KMS-11 (cell line): Measurements from ENCODE around the gene SLCO4A1.

Experiments used
- H2AFZ ChIP-seq: fragments of 200-600 bp; sonication (generic); 2 replicates; pipeline ENCODE4 v1.6.1; 2016; ENCODE audit warnings: antibody characterized with exemption, mixed run types, low read depth
- H3K27ac ChIP-seq: fragments of 200-600 bp; sonication (generic); 2 replicates; pipeline ENCODE4 v1.6.1; 2016; ENCODE audit warnings: mild to moderate bottlenecking, mixed run types
- H3K27me3 ChIP-seq: fragments of 200-600 bp; sonication (generic); 2 replicates; pipeline ENCODE4 v1.6.1; 2017; ENCODE audit warnings: mild to moderate bottlenecking, low read depth, mixed run types, moderate library complexity; ENCODE audit not compliant: insufficient read depth
- H3K36me3 ChIP-seq: fragments of 200-600 bp; sonication (generic); 2 replicates; pipeline ENCODE4 v1.6.1; 2017; ENCODE audit warnings: mild to moderate bottlenecking, mixed run types; ENCODE audit not compliant: insufficient read depth
- H3K4me1 ChIP-seq: fragments of 200-600 bp; sonication (generic); 2 replicates; pipeline ENCODE4 v1.6.1; 2016; ENCODE audit warnings: mild to moderate bottlenecking, low read depth, mixed run types; ENCODE audit not compliant: poor library complexity, severe bottlenecking
- H3K4me2 ChIP-seq: fragments of 200-600 bp; sonication (generic); 2 replicates; pipeline ENCODE4 v1.7.0; 2016; ENCODE audit warnings: mild to moderate bottlenecking, mixed run types
- H3K4me3 ChIP-seq: fragments of 200-600 bp; sonication (generic); IDR thresholded peaks from 2 replicates; pipeline ENCODE4 v1.6.1; 2017; ENCODE audit warnings: low read depth, low read length, mixed read lengths; ENCODE audit not compliant: insufficient read depth
- H3K79me2 ChIP-seq: fragments of 200-600 bp; sonication (generic); 2 replicates; pipeline ENCODE4 v1.6.1; 2016; ENCODE audit warnings: low read depth, mixed run types; ENCODE audit not compliant: insufficient read depth
- H3K9ac ChIP-seq: fragments of 200-600 bp; sonication (generic); 2 replicates; pipeline ENCODE4 v1.6.1; 2016; ENCODE audit warnings: mild to moderate bottlenecking, mixed run types
- H4K20me1 ChIP-seq: fragments of 200-600 bp; sonication (generic); 2 replicates; pipeline ENCODE4 v1.6.1; 2016; ENCODE audit warnings: mild to moderate bottlenecking, mixed run types; ENCODE audit not compliant: insufficient read depth
- TF ChIP-seq, protein P1 (sequence below): fragments of 200-600 bp; sonication (generic); conservative IDR thresholded peaks from 2 replicates; pipeline ENCODE4 v1.6.1; 2017; ENCODE audit warnings: low read depth, mild to moderate bottlenecking, antibody characterized with exemption, low read length, moderate library complexity, mixed read lengths

Gene SLCO4A1

DNA sequence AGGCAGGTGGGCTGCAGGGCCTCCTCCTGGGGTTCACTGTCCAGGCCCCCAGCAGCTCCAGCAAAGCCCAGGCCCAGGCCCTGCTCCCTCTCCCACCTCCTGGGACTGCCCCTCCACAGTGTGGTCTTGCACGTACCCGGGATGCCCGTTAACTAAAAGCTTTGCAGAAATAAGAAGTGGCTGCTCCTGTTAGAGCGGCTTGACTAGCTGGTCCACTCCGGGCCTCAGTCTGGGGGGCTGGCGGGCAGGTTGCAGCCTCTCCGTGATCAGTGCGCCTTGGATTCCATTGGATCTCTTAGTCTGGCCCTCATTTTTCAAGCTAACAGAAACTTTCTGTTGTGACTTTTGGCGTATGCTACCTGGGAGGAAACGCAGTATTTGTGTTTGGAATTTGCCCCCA lies 26.9 kb downstream of the SLCO4A1 start:
- H3K36me3 ChIP-seq, result no peaks in the 10 kb centered on the region
- H2AFZ ChIP-seq, result no peak overlapping the region
- H3K4me1 ChIP-seq, result no peaks in the 10 kb centered on the region
- no peak overlapping the region for H3K9ac ChIP-seq
- no peaks in the 10 kb centered on the region for H3K79me2 ChIP-seq
- H3K27ac ChIP-seq, result no peak overlapping the region
- no peaks in the 10 kb centered on the region for H4K20me1 ChIP-seq
- no peak overlapping the region for H3K4me3 ChIP-seq
- TF ChIP-seq, protein P1, sequence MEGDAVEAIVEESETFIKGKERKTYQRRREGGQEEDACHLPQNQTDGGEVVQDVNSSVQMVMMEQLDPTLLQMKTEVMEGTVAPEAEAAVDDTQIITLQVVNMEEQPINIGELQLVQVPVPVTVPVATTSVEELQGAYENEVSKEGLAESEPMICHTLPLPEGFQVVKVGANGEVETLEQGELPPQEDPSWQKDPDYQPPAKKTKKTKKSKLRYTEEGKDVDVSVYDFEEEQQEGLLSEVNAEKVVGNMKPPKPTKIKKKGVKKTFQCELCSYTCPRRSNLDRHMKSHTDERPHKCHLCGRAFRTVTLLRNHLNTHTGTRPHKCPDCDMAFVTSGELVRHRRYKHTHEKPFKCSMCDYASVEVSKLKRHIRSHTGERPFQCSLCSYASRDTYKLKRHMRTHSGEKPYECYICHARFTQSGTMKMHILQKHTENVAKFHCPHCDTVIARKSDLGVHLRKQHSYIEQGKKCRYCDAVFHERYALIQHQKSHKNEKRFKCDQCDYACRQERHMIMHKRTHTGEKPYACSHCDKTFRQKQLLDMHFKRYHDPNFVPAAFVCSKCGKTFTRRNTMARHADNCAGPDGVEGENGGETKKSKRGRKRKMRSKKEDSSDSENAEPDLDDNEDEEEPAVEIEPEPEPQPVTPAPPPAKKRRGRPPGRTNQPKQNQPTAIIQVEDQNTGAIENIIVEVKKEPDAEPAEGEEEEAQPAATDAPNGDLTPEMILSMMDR, result no peak
- H3K4me2 ChIP-seq, result no peak overlapping the region
- no peaks in the 10 kb centered on the region for H3K27me3 ChIP-seq

- H3K4me2 ChIP-seq, result no peak overlapping the region
- no peaks in the 10 kb centered on the region for H4K20me1 ChIP-seq
- H3K27ac ChIP-seq, result no peak overlapping the region
- TF ChIP-seq, protein P1, result no peak
- no peak overlapping the region for H3K4me3 ChIP-seq
- H3K9ac ChIP-seq, result no peak overlapping the region
- no peaks in the 10 kb centered on the region for H3K79me2 ChIP-seq
- H3K27me3 ChIP-seq, result no peaks in the 10 kb centered on the region
- H3K4me1 ChIP-seq, result no peaks in the 10 kb centered on the region
- no peak overlapping the region for H2AFZ ChIP-seq
- H3K36me3 ChIP-seq, result no peaks in the 10 kb centered on the region
Measured at GRCh38 chr20:62670156-62670555, 27.9 kb downstream of the SLCO4A1 start.

DNA sequence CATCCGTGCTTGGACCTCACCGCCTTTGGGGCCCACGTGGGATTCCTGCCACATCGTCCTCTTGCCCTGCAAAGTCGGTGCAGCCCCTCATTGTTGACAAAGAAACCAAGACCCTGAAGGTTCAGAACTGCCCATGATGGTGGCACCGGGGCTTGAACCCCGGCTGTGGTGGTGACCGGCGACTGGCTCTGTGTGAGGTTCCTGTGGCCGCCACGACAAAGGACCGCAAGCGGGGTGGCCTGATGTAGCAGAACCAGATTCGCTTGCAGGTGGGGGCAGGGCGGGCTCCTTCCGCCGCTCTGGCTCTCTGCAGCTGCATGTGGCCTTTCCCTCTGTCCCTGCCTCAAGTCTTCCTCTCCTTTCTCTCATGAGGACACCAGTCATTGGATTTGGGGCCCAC lies 28.7 kb downstream of the SLCO4A1 start:
- no peak overlapping the region for H3K4me3 ChIP-seq
- TF ChIP-seq, protein P1, result no peak
- H3K9ac ChIP-seq, result no peak overlapping the region
- H2AFZ ChIP-seq, result no peak overlapping the region
- H3K79me2 ChIP-seq, result no peaks in the 10 kb centered on the region
- no peak overlapping the region for H3K27ac ChIP-seq
- H3K4me2 ChIP-seq, result no peak overlapping the region
- no peaks in the 10 kb centered on the region for H4K20me1 ChIP-seq
- no peaks in the 10 kb centered on the region for H3K4me1 ChIP-seq
- H3K27me3 ChIP-seq, result no peaks in the 10 kb centered on the region
- H3K36me3 ChIP-seq, result no peaks in the 10 kb centered on the region

GRCh38 chr20:62671765-62672164 lies 29.5 kb downstream of the SLCO4A1 start:
- no peaks in the 10 kb centered on the region; the same call in 1 of the 2 replicates for H3K27me3 ChIP-seq
- no peaks in the 10 kb centered on the region for H3K36me3 ChIP-seq
- no peaks in the 10 kb centered on the region for H3K79me2 ChIP-seq
- H4K20me1 ChIP-seq, result no peaks in the 10 kb centered on the region
- H3K9ac ChIP-seq, result no peak overlapping the region
- no peak overlapping the region for H3K27ac ChIP-seq
- TF ChIP-seq, protein P1, result no peak
- H3K4me2 ChIP-seq, result no peak overlapping the region
- no peak overlapping the region for H2AFZ ChIP-seq
- no peaks in the 10 kb centered on the region for H3K4me1 ChIP-seq
- no peak overlapping the region for H3K4me3 ChIP-seq
